Stimulated activated CD4-positive, alpha-beta T cell treated with anti-CD3 and anti-CD28 coated beads, Interleukin-4, amount 100 ng/mL, for 48 hours (primary cell): Measurements from ENCODE around the gene MED29.
"Not testable (repeated sequence)": the region's sequence is repeated elsewhere in the genome, so short reads cannot be mapped to it uniquely, and the experiment has no call there.

Source experiments
- DNase-seq, 2 donors: peaks; one replicate each; pipeline ENCODE4 v3.0.0-alpha.2; 2020; ENCODE audit warnings: low read depth in 2 of 2

MED29 gene

DNA sequence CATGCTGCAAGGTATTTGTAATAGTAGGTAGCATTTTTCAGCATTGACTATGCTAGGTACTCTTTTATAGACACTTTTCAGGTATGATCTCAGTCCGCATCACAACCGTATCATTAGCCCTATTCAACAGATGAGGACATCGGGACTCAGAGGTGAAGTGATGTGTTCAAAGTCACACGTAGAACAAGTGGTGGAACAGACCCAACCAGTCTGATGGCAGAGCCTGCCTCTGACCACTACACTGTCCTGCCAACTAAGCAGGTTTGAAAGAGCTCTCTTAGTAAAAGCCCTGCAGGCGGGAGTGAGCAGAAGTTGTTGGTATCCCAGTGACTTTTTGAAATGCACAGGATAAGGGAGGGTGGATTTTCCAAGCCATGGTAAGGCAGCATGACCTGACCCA lies 20.4 kb upstream of the MED29 start:
- DNase-seq, result no peak

DNA sequence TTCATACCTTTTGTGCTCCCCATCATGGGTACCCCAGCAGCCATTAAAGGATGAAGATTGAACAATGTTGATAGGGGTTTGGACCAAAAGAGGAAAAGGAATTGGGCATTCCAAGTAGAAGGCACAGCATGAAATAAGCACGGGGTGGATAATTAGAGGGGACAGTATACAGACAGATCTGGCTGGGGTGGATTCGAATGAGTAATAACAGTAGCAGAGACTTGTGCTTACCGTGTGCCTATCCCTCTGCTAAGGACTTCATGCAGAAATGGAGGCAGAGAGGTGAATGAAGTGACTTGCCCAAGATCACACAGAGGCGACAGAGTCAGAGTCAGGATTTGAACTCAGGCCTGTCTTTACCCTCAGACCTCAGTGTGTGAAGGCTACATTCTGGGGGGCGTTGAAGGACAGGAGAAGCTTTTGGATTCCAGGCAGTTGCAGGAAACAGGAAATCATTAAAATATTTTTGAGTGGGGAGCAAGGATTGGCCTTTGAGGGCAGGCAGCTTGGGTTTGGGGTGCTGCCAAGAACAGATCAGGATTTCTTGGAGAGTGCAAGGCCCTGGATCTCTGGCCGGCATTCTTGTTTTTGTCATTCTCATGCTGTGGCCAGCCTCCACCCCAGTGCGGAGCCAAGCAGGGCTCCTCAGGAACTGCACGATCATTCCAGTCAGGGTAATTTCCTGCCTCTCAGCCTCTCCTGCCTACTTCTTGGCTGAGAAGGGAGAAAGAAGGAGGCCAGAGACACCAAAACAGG lies 19.0 kb upstream of the MED29 start:
- DNase-seq, result no peak

DNA sequence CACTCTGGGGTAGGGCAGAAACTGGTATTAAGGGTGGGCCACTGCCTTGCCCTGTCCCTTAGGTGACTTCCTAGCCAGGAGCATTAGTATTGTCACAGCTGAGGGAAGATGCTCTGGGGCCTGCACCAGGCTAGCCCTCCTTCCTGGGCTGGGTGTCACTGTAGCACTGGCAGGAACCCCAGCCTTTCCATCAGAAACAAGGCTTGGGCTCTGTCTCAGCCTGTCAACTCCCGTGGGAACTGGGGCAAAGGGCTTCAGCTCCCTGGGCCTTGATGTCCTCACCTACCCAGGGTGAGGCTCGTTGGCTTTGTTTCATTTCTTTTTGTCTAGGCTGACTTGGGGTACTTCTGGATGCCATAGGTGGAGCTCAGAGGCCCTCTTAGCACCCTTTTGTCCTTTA lies 18.2 kb upstream of the MED29 start:
- no peak for DNase-seq

DNA sequence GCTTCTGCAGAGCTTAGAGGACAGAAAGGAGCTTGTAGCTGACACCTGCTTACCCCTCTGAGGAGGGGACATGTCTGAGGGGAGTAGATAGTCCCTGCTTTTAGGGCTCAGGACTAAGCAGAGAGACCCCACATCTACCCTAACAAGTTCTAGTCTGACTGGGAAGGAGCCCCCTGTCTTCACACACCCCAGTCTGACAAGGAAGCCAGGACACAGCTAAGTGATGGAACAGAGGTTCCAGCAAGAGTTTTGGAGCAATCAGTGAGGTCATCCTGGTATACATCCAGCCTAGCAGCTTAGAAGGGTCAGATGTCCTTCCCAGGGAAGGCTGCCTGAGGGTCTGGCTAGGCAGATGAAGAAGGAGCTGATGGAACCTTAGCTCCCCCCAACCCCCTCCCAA lies 15.2 kb upstream of the MED29 start:
- DNase-seq, result no peak

DNA sequence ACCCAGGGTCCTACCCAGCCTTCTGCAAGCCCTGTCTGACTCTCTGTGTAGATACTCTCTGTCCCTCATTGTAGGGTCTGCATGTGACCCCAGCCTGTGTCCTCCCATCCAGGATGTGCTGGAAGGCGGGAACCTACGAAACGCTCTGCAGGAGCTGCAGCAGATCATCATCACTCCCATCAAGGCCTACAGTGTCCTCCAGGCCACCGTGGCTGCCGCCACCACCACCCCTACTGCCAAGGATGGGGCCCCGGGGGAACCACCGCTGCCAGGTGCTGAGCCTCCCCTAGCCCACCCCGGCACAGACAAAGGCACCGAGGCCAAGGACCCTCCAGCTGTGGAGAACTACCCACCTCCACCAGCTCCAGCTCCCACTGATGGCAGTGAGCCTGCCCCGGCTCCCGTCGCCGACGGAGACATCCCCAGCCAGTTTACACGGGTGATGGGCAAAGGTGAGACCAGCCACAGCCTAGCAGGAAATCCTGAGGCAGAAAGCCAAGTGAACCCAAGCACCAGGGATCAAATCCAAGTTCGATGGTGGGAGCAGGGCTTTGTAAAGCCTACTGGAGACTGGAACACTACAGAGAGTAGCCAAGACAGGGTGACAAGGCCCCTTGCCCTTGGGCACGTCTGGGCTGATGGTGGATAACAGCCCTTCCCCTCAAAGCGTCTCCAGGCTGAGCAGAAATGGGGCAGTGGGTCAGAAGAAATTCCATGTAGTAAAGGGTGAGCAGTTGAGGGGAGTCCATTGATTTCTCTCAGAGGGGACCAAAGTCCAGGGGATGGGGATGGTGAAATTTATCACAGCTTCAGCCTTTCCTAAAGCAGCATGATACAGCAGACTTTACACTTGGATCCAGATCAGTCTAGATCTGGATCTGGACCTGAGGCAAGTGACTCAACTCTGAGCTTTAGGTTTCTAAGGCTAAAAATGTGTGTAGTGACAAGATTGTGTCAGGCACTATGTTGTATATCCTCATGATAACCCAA lies 13.5 kb upstream of the MED29 start:
- DNase-seq, result no peak

DNA sequence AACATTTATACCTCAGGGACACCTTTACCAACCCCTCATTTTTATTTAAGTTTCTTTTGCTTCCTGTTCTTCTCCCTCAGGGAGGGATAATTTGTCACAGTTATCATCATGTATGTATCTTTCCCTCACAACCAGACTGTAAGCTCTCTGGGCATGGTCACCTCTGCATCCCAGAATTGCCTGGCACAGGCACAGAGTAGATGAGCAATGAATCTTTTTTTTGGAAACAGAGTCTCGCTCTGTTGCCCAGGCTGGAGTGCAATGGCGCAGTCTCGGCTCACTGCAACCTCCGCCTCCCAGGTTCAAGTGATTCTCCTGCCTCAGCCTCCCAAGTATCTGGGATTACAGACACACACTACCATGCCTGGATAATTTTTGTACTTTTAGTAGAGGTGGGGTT lies 11.8 kb upstream of the MED29 start:
- DNase-seq, result not testable (repeated sequence)

DNA sequence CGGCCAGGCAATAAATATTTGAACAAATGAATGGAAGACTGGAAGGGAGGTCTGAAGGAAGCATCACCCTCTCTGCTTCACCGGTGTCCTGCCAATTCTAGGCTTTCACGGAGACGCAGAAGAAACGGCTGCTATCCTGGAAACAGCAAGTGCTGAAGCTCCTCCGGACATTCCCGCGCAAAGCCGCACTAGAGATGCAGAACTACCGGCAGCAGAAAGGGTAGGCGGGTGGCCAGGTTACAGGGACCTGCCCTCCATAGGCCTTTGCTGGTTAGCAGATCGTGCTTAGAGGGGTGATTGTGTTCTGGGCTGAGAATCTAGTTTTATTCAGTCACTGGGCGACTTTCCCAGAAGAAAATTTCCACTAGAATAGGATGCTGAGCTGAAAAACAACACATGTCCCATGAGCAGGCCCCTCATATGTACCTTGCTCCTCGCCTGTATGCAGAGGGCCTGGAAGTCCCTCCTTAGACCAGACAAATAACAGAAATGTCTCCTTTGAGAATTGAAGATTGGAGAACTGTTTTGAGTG lies 11.2 kb upstream of the MED29 start:
- DNase-seq, result no peak

DNA sequence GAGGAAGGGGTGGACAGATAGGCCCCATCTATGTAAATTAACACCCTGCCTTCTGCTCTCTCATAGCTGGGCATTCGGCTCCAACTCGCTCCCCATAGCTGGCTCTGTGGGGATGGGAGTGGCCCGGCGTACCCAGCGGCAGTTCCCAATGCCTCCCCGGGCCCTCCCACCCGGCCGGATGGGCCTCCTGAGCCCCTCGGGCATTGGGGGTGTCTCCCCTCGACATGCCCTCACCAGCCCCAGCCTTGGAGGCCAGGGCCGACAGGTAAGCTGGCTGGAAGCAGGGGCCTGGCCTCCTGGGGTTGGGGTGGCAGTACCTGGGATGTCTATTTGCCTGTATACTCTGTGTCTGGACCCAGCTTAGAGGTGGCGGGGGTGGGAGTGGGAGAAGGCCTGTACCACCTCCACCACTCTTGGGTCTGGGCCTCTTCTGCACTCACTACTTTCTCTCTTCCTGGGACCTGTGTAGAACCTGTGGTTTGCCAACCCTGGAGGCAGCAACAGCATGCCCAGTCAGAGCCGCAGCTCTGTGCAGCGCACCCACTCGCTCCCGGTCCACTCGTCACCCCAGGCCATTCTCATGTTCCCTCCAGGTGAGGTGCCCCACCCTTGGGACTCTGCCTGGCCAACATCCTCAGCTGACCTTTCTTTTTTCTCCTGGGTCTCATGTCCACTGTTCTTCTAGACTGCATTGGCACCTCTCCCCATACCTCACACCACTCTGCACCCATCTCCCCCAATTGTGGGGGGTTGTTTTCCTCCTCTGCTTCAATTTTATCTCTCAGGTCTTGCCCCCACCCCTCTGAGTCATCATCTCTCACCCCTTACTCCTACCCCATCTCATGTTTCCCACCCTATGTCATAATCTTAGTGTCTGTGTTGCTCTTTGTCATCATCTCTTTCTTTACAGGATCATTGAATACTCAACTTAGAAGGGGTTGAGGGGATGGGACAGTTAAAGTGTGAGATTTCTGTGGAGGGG lies 10.4 kb upstream of the MED29 start:
- no peak for DNase-seq

DNA sequence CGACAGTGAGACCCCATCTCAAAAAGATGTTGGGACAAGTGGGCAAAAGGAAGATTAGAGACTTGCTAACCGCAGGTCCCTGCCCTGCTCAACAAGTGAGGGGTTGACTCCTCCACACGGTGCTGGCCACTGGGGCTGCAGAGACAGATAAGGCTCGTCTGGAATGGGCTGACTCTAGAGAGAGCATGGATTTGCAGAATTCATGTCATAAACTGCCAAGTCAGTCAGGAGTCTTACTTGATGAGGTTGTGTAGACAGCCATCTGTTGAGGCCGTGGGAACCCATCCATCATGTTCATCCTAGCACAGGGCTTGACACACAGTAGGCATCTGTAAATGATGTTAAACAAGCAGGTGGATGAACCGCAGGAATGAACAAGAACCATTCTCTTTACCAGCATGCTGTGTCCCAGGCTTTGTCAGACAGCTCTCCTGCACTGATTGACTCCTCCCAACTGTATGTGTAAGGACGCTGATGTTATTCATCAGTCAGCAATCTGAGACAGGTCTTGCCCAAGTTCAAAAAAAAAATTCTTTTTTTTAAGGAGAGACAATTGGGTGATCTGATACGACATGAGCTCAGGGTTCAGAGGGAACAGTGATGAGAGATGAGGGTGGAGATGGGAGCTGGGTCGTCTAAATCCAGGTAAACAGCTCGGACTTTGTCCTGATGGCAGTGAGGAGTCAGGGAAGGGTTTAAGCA lies 9.1 kb upstream of the MED29 start:
- no peak for DNase-seq

DNA sequence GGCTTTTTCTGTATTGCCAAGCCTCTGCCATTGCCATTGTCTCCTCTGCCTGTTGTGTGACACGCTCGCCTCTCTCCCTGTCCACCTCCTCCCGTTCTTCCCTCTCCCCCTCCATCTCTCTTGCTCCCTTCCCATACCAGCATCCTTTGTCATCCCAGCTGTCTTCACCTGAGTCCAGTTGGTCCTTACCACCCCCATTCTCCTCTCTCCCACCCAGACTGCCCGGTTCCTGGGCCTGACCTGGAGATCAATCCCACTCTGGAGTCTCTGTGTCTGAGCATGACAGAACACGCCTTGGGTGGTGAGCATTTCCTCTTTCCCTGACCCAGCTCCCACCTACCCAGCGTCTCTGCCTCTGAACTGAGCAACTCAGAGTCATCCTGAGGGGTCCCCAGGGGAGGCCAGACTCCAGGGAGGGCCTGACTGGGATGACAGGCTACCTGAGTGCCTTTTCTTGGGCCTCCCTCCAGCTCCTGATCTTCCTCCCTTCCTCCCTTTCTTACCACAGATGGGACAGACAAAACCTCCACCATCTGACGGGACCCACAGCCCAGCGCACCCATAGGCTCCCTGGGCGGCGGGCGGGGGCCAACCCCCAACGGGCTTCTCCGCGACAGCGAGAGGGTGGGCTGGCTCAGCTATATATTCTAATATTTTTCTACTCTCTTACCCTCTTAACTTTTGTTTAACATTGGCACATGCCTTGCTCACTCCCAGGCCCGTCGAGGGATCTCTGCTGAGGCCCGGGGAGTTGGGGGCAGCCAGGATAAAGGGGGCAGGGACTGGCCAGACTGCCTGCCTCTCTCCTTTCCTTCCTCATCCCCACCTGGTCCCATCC lies 8.0 kb upstream of the MED29 start:
- no peak for DNase-seq

DNA sequence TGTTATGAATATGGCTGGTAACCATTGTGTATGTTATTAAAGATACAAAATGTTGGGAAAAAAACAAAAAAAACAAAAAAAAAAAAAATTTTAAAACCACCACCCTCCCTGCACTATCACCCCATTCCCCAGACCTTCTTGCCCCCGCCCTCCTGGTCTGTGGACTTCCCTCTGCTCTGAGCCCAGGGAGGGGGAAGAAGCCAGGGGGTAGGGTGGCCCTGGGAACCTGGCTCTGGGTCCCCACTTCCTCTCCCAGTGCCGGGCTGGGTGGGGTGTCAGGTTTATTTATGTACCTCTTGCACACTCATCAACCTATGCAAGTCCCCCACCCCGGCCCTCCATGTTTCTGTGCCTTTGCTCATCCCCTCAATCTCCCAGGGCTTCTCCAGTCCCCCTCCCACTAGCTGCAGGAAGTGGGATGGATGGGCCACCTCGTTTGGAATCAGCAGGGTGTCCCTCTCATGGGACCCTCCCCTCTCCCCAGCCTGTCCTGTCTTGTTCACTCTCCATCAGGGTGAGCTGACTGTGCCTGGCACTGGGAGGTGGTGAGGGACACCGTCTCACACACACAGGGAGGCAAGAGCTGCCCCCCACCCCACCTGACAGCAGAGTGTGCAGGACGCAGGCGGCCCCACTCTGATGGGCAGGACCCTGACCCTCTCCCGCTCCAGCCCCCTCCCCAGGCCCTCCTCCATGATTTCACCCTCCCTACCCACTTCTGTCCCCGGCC lies 6.2 kb upstream of the MED29 start:
- DNase-seq, result no peak

DNA sequence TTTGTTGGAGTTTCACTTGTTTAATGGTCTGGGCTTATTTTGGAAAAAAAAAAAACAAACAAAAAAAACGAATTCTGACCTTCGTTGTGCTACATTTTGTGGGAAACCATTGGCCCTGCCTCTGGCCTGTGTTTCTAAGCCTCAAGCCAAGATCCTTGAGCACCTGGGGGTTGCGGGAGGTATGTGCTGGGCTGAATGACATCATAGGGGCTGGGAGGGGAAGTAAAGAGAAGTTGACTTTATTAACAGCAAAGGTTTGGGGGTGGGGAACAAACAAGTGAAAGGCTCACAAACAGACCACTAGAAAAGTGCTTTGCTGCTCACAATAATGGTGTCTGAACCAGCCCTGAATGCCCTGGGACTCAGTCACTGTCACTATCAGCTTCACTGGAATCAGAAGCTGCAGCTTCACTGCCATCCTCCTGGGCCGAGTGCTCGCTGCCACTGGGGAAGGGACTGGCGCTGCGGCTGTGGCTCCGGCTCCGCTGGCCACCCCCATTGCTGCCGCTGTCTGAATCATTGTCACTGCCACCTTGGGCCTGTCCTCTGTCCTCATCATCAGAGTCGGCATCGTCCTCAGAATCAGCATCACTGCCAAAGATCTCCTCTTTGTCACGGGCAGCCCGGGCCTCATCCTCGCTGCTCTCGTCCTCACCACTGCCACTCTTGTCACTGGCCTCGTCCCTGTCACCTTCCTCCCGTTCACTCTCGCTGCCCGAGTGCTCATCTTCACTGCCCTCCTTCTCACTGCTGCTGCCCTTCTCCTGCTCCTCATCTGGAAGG lies 5.4 kb upstream of the MED29 start:
- DNase-seq, result no peak

DNA sequence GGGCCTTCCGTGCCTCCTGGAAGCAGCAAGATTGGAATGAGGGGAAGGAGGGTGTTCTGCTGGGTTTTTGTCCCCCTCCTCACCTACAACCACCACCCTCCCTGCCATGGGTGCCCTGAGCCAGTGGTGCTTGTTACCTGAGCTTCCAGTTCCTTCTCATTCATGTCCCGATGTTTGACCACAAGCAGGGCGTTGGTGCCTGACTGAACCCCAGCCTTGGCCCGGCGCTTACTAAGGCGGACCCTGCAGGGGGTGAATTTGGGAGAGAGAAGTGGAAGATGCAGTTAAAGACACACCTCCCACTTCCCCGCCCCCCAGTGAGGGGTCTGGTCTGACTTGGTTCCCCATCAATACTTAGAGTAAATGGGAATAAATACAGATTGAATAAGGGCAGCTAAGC lies 4.6 kb upstream of the MED29 start:
- no peak for DNase-seq

DNA sequence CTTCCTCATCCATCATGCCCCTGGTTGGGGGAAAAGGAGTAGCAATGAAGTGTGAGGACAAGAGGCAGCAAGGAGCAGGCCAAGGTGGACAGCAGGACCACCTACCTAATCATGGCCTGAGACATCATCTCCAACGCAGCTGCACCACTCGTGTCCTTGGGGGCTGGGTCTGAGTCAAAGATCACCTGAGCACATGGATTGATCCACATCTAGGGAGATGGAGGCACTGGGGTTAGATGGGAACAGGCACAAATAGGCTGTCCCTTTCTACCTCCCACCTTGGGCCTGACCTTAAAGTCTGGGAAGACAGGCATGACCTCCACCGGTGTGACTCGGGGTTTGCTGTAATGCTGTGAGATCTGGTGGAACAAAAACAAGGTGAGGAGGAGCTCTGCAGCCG lies 2.5 kb upstream of the MED29 start:
- DNase-seq, result no peak

DNA sequence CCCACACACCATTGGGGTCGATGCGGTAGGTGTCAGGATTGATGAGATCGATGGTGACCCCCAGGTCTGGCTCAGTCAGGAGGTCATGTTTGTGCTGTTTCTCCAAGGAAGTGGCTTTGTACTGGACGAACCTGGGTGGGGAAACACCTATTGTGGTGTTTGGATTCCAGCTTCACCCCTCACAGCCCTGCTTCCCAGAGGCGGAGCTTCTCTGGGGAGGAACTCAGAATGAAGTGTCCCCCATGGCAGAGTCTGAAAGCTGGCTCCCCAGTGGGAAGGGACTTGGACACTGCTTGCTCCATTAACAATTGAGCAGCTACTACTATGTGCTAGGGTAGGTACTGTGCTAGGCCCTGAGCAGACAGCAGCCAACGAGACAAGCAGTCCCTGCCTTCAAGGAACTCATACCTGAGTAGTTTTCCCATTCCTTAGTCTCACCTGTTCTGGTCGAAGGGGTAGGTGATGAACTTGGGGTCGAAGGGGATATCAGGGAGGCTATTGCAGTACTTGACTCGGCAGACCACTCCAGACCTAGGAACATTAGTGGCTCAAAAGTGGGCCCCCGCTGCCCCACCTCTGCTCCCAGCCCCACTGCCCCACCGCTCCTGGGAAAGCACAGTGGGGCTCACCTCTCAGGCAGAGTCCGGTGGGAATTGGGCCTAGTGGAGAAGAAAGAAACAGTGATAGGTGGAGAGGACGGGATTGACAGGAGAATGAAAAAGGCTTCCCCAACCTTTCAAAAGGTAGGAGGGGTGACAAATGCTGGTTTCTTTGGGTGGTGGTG lies 1.4 kb upstream of the MED29 start:
- DNase-seq, result no peak

DNA sequence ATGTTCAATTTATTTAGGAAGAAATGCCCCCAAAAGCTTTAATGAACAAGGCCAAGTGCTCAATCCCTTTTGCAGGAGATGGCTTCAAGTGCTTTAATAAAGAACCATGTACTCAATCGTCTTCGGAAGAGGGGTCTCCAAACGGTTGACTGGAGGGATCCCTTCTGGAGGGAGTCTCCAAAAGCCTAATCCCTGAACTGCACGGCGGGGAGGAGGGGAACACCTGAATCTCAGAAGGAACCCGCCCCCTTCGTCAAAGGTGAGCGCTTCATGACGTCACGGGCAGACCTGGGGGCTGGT lies 777 bp upstream of the MED29 start:
- peak in 1 of 2 donors; percentile 67 for DNase-seq

DNA sequence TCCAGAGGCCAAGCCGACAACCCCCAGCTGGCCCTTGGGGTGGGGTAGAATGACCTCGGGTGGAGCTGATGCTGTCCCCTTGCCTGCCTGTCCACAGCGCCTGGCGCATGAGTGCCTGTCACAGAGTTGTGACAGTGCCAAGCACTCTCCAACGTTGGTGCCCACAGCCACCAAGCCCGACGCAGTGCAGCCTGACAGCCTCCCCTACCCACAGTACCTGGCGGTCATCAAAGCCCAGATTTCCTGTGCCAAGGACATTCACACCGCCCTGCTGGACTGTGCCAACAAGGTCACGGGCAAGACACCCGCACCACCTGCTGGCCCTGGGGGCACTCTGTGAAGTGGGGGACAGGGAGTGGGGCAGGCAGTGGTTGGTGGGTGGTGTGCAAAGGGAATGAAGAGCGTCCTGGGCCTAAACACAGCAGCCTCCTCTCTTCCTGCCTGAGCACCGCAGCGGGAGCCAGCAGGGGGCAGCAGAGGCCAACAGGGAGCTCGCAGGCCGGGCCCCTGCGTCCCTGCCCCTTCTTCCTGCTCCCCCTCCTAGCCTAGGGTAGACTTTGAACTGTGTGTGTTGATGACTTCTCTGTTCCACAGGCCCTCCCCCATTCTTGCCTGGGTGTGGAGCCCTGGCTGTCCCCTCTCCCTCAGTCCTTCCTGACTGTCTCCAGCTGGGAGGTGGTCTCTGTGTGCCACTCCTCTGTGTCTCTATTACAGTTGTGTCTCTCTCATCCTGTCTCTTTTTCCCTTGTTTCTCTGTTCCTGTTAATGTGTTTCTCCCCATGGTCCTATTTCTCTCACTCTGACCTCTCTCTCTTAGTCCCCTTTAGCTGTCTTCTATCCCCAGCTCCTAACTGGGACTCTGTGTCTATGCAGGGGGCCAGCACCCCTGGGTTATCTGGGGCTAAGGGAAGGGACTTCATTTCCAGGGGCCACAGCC lies 6.5 kb downstream of the MED29 start:
- peak; percentile 88 to 98 for DNase-seq
